Lower lobe of right lung (tissue), 2 donors: ENCODE data around the gene SLC1A3. TPM values are rescaled to one million over a fixed set of nuclear protein-coding genes. Genes with fewer than 3 reads are reported as not detected.

Source experiments
- ATAC-seq, 2 donors: fragments of 200-7000 bp; cut with Tn5 transposase; one replicate each; pipeline ENCODE4 v1.9.1; 2020 to 2022; ENCODE audit warnings: mild to moderate bottlenecking in 2 of 2, moderate library complexity in 2 of 2
- DNase-seq: peaks from one replicate; pipeline ENCODE4 v3.0.0-alpha.2; 2020
- H3K27ac ChIP-seq: fragments of 200-600 bp; one replicate; pipeline ENCODE4 v1.8.0; 2022
- H3K27me3 ChIP-seq: fragments of 200-600 bp; one replicate; pipeline ENCODE4 v1.8.0; 2022; ENCODE audit warnings: low read depth
- H3K36me3 ChIP-seq: fragments of 200-600 bp; one replicate; pipeline ENCODE4 v1.8.0; 2022; ENCODE audit warnings: mild to moderate bottlenecking
- H3K4me1 ChIP-seq: fragments of 200-600 bp; one replicate; pipeline ENCODE4 v1.8.0; 2022
- H3K4me3 ChIP-seq: fragments of 200-600 bp; one replicate; pipeline ENCODE4 v1.8.0; 2022; ENCODE audit warnings: mild to moderate bottlenecking
- H3K9me3 ChIP-seq: fragments of 200-600 bp; one replicate; pipeline ENCODE4 v1.8.0; 2022
- CTCF ChIP-seq: fragments of 200-600 bp; IDR thresholded peaks from one replicate; pipeline ENCODE4 v1.8.0; 2022; ENCODE audit warnings: antibody characterized with exemption, mild to moderate bottlenecking
- intact Hi-C: fragments of 100-400 bp; cut with DNase I; formaldehyde crosslinking; loops from one replicate; pipeline ENCODE4 v1.11.0; 2022
- total RNA-seq: library from RNA; stranded (reverse); fragmentation: NEBNext Ultra II Directional; extraction: Animal tissue kit (Norgen Biotek cat#: 25700); gene quantifications from one replicate; pipeline ENCODE4 v1.2.1, GENCODE V29; 2021
- donor health status: DM: no; HTN: yes; CAD: no; lungs with severe emphysema.

SLC1A3 gene
- total RNA-seq, 1 donor from 2014 or later: 52.1 TPM

GRCh38 chr5:36703245-36703860 lies 96.9 kb downstream of the SLC1A3 start:
- intact Hi-C loops: no loop called here
- H3K27me3 ChIP-seq: no peaks in the 10 kb centered on the region
- H3K4me1 ChIP-seq: peaks cover 9% of the 10 kb centered on the region
- TF ChIP-seq CTCF: no peak
- H3K9me3 ChIP-seq: no peaks in the 10 kb centered on the region
- no peak overlapping the region for H3K4me3 ChIP-seq
- peak; percentile 26 to 59 for ATAC-seq
- H3K36me3 ChIP-seq: no peaks in the 10 kb centered on the region
- H3K27ac ChIP-seq: no peak overlapping the region
- peak; percentile 68 for DNase-seq

GRCh38 chr5:36704131-36704530 lies 97.7 kb downstream of the SLC1A3 start:
- Histone ChIP-seq H3K9me3 (no peaks in the 10 kb centered on the region), H3K27ac (no peak overlapping the region), H3K4me3 (no peak overlapping the region), H3K27me3 (no peaks in the 10 kb centered on the region), H3K4me1 (peaks cover 9% of the 10 kb centered on the region), H3K36me3 (no peaks in the 10 kb centered on the region)
- ATAC-seq (no peak), DNase-seq (no peak)
- intact Hi-C loops: no loop called here
- no peak for TF ChIP-seq CTCF

GRCh38 chr5:36705055-36705454 lies 98.6 kb downstream of the SLC1A3 start:
- no peak overlapping the region for H3K4me3 ChIP-seq
- DNase-seq (no peak), ATAC-seq (no peak)
- TF ChIP-seq CTCF: no peak
- H3K27me3 ChIP-seq: no peaks in the 10 kb centered on the region
- H3K4me1 ChIP-seq: peaks cover 9% of the 10 kb centered on the region
- H3K36me3 ChIP-seq: no peaks in the 10 kb centered on the region
- H3K27ac ChIP-seq: no peak overlapping the region
- H3K9me3 ChIP-seq: no peaks in the 10 kb centered on the region
- intact Hi-C loops: no loop called here

GRCh38 chr5:36706662-36707061 lies 100.3 kb downstream of the SLC1A3 start:
- H3K4me1 ChIP-seq: peaks cover 8% of the 10 kb centered on the region
- H3K4me3 ChIP-seq: no peak overlapping the region
- TF ChIP-seq CTCF: no peak
- ATAC-seq (no peak), DNase-seq (no peak)
- H3K27ac ChIP-seq: no peak overlapping the region
- intact Hi-C loops: no loop called here
- H3K9me3 ChIP-seq: no peaks in the 10 kb centered on the region
- no peaks in the 10 kb centered on the region for H3K36me3 ChIP-seq
- H3K27me3 ChIP-seq: no peaks in the 10 kb centered on the region

GRCh38 chr5:36708996-36709395 lies 102.6 kb downstream of the SLC1A3 start:
- no peaks in the 10 kb centered on the region for H3K36me3 ChIP-seq
- no peaks in the 10 kb centered on the region for H3K9me3 ChIP-seq
- ATAC-seq: no peak
- H3K27me3 ChIP-seq: no peaks in the 10 kb centered on the region
- no peak overlapping the region for H3K27ac ChIP-seq
- no peak overlapping the region for H3K4me3 ChIP-seq
- no peak for TF ChIP-seq CTCF
- no peak for DNase-seq
- intact Hi-C loops: no loop called here
- H3K4me1 ChIP-seq: no peaks in the 10 kb centered on the region

GRCh38 chr5:36710039-36710438 lies 103.6 kb downstream of the SLC1A3 start:
- Histone ChIP-seq H3K27ac (no peak overlapping the region), H3K4me3 (no peak overlapping the region), H3K9me3 (no peaks in the 10 kb centered on the region), H3K4me1 (no peaks in the 10 kb centered on the region), H3K27me3 (no peaks in the 10 kb centered on the region), H3K36me3 (no peaks in the 10 kb centered on the region)
- intact Hi-C loops: no loop called here
- no peak for DNase-seq
- TF ChIP-seq CTCF: no peak
- ATAC-seq: no peak
